GM12891 (cell line): ENCODE measurements around the gene CA10.

Source experiments
- POLR2AphosphoS5 ChIP-seq: IDR thresholded peaks from 2 replicates; pipeline ENCODE4 v1.6.1; 2011; ENCODE audit warnings: low read depth, low read length, control low read depth
- SPI1 ChIP-seq: IDR thresholded peaks from 2 replicates; pipeline ENCODE4 v1.6.1; 2011; ENCODE audit warnings: low read depth, low read length, control low read depth
- TAF1 ChIP-seq: IDR thresholded peaks from 2 replicates; pipeline ENCODE4 v1.6.1; 2011; ENCODE audit warnings: low read depth, low read length, control low read depth

DNA sequence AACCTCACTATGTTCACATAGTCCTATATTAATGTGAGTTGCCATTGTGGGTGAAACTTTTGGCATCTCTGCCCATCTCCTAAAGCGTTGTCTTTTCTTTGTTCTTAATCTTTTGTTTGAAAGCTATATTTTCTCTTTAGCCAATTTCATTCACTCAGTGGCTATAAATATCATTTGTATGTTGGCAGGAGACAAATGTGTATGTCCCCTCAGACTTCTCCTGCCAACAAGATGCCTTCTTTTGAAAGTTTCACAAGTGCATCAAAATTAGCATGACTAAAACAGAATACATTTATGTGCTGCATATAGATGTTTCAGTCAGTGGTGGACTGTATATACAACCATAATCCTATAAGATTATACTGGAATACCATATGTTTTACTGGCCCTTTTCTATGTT lies 109.0 kb downstream of the CA10 start:
- TF ChIP-seq TAF1 = no peak
- no peak for TF ChIP-seq POLR2AphosphoS5
- TF ChIP-seq SPI1 = no peak
